ENCODE measurements around the gene RITA1.

Gene RITA1

DNA sequence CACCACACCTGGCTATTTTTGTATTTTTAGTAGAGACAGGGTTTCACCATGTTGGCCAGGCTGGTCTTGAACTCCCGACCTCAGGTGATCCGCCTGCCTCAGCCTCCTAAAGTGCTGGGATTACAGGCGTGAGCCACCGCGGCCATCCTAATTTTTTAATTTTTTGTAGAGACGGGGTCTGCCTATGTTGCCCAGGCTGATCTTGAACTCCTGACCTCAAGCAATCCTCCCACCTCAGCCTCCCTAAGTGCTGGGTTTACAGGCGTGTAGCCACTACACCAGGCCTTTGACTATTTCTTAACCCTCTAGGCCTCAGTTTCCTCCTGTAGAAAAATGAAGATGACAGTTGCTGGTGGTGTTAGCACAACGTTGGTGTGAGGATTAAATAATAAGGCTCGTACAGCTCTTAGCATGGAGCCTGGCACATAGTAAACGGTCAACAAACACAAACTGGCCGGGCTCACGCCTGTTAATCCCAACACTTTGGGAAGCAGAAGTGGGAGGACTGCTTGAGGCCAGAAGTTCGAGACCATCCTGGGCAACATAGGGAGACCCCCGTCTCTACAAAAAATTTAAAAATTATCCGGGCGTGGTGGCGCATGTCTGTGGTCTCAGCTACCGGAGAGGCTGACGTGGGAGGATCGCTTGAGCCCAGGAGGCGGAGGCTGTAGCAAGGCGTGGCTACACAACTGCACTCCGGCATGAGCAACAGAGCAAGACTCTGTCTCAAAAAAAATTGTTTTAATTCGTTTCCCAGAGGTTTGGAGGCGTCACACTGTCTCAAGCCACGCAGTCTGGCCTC lies 1.2 kb upstream of the RITA1 start:
- peak overlapping the region; percentile 92 for H3K4me3 ChIP-seq (replicated peaks; ENCODE audit: low read depth, low read length)
- H3K36me3 ChIP-seq (ENCODE audit: control insufficient read depth, insufficient read depth, low read length), result peaks cover 18% of the 10 kb centered on the region
- TF ChIP-seq, protein P1, sequence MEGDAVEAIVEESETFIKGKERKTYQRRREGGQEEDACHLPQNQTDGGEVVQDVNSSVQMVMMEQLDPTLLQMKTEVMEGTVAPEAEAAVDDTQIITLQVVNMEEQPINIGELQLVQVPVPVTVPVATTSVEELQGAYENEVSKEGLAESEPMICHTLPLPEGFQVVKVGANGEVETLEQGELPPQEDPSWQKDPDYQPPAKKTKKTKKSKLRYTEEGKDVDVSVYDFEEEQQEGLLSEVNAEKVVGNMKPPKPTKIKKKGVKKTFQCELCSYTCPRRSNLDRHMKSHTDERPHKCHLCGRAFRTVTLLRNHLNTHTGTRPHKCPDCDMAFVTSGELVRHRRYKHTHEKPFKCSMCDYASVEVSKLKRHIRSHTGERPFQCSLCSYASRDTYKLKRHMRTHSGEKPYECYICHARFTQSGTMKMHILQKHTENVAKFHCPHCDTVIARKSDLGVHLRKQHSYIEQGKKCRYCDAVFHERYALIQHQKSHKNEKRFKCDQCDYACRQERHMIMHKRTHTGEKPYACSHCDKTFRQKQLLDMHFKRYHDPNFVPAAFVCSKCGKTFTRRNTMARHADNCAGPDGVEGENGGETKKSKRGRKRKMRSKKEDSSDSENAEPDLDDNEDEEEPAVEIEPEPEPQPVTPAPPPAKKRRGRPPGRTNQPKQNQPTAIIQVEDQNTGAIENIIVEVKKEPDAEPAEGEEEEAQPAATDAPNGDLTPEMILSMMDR (IDR thresholded peaks at IDR 0.05; ENCODE audit: insufficient read depth, low read length, poor library complexity, severe bottlenecking), result no peak
- no peaks in the 10 kb centered on the region for H3K27me3 ChIP-seq (replicated peaks; ENCODE audit: control insufficient read depth, insufficient read depth, low read length)
- DNase-seq (ENCODE audit: extremely low read depth, insufficient read length), result no peak

DNA sequence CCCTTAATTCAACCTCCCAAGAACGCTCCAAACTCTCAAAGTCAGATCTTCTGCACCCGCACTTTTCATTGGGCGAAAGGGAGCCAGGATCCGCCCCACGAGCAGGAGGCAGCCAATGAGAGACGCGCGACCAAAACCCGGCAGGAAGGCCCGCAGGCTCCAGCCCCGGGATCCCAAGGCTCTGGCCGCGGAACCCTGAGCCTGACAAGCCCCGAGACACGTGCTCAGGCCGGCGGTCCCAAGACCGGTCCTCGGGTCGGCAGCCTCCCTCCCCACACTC lies 681 bp upstream of the RITA1 start:
- TF ChIP-seq, protein P1 (IDR thresholded peaks at IDR 0.05; ENCODE audit: insufficient read depth, low read length, poor library complexity, severe bottlenecking), result no peak
- peak; percentile 91 for DNase-seq (ENCODE audit: extremely low read depth, insufficient read length)
- Histone ChIP-seq H3K4me3 (replicated peaks; ENCODE audit: low read depth, low read length) (peak overlapping the region; percentile 92), H3K36me3 (ENCODE audit: control insufficient read depth, insufficient read depth, low read length) (peaks cover 14% of the 10 kb centered on the region), H3K27me3 (replicated peaks; ENCODE audit: control insufficient read depth, insufficient read depth, low read length) (no peaks in the 10 kb centered on the region)

DNA sequence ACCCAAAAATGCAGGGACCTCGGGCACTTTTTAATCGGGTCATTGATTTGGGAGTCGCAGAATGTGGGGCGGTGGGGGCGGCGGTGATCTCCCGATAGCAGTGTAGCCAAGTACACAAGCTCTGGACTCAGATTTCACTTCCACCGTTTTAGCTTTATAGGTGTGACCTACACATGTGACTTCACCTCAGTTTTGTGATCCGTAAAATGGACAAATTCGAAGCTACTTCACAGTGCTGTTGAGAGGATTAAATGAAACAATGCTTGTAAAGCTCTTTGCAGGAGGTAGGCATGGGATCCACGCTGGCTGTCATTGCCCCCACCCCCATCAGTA lies 478 bp downstream of the RITA1 start:
- TF ChIP-seq, protein P1 (IDR thresholded peaks at IDR 0.05; ENCODE audit: insufficient read depth, low read length, poor library complexity, severe bottlenecking), result no peak
- Histone ChIP-seq H3K36me3 (ENCODE audit: control insufficient read depth, insufficient read depth, low read length) (peaks cover 10% of the 10 kb centered on the region), H3K27me3 (replicated peaks; ENCODE audit: control insufficient read depth, insufficient read depth, low read length) (no peaks in the 10 kb centered on the region), H3K4me3 (replicated peaks; ENCODE audit: low read depth, low read length) (peak overlapping the region; percentile 92)
- no peak for DNase-seq (ENCODE audit: extremely low read depth, insufficient read length)

DNA sequence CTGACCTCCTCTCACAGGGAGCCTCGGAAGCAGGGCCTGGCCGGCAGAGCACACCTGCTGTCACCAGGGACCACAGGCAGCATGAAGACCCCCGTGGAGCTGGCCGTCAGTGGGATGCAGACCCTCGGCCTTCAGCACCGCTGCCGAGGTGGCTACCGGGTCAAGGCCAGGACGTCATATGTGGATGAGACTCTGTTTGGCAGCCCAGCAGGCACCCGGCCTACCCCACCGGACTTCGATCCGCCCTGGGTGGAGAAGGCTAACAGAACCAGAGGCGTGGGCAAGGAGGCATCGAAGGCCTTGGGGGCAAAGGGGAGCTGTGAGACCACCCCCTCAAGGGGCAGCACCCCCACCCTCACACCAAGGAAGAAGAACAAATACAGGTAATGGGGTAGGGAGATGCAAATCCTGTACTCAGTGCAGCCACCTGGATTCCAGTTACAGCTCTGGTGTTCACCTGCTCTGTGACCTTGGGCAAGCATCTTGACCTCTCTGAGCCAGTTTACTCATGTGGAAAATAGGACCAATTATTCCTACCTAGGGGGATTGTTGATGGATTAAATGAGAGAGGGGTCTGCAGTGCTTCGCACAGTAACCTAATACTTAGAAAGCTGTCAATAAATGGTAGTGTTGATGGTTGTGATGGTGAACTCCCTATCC lies 1.3 kb downstream of the RITA1 start:
- TF ChIP-seq, protein P1 (IDR thresholded peaks at IDR 0.05; ENCODE audit: insufficient read depth, low read length, poor library complexity, severe bottlenecking), result no peak
- Histone ChIP-seq H3K4me3 (replicated peaks; ENCODE audit: low read depth, low read length) (peak overlapping the region; percentile 92), H3K36me3 (ENCODE audit: control insufficient read depth, insufficient read depth, low read length) (peaks cover 16% of the 10 kb centered on the region), H3K27me3 (replicated peaks; ENCODE audit: control insufficient read depth, insufficient read depth, low read length) (no peaks in the 10 kb centered on the region)
- no peak for DNase-seq (ENCODE audit: extremely low read depth, insufficient read length)

DNA sequence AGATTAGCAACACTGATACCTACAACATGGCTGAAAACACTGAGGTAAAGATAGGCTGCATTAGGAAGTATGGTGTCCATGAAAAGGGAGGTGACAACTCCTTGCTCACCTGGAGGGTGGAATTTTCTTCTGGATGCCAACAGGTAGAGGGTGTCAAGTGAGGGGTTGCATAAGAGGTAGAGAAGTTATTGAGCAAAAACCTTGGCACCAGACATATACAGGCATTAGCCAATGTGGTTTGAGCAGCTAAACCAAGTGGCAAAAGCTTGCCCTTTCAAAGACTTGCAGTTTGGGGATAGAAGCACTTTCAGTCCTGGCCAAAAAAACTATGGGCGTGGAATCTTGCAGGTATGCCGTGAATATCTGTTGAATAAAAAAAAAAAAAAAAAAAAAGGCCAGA lies 3.8 kb downstream of the RITA1 start:
- no peak for DNase-seq (ENCODE audit: extremely low read depth, insufficient read length)
- Histone ChIP-seq H3K4me3 (replicated peaks; ENCODE audit: low read depth, low read length) (no peak overlapping the region), H3K27me3 (replicated peaks; ENCODE audit: control insufficient read depth, insufficient read depth, low read length) (no peaks in the 10 kb centered on the region), H3K36me3 (ENCODE audit: control insufficient read depth, insufficient read depth, low read length) (peaks cover 20% of the 10 kb centered on the region)
- TF ChIP-seq, protein P1 (IDR thresholded peaks at IDR 0.05; ENCODE audit: insufficient read depth, low read length, poor library complexity, severe bottlenecking), result no peak

Measured in GM06990 (cell line).